Gastrocnemius medialis (tissue), 4 donors: ENCODE measurements around the gene KIDINS220.

Source experiments
- POLR2A ChIP-seq, 2 donors: fragments of 450-650 bp; IDR thresholded peaks; one replicate each; pipeline ENCODE4 v1.6.1; 2017; ENCODE audit warnings: antibody characterized with exemption in 2 of 2, mild to moderate bottlenecking in 2 of 2, moderate library complexity in 2 of 2
- TF ChIP-seq, protein P1 (sequence below), 5 experiments: fragments of 450-650 bp in 3 of 5; fragments of 200-600 bp in 2 of 5; sonication (generic) in 2 of 5; IDR thresholded peaks in 4 of 5; conservative IDR thresholded peaks in 1 of 5; 1 replicate in 4 of 5; 2 replicates in 1 of 5; pipeline ENCODE4 v1.5.1; 2016 to 2019; ENCODE audit warnings: antibody characterized with exemption in 5 of 5, mild to moderate bottlenecking in 3 of 5, moderate library complexity in 3 of 5

DNA sequence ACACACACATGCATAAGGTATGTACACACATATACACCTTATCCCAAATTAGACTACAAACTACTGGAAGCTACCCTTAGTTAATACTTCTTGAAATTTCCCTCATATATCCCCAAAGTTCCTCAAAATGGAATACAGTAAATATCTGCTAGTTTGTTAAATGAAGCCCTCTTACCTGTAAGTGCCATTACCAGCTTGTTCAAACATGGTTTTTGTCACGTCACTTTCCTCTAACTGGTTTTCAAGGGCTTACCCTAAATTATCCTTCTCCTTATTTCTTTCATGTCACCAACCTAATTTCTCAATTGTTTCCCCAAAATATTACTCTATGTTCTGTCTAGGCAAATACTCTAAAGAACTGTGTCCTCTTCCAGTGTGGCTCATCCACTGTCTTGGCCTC, 24.4 kb upstream of the KIDINS220 start:
- TF ChIP-seq, protein P1, sequence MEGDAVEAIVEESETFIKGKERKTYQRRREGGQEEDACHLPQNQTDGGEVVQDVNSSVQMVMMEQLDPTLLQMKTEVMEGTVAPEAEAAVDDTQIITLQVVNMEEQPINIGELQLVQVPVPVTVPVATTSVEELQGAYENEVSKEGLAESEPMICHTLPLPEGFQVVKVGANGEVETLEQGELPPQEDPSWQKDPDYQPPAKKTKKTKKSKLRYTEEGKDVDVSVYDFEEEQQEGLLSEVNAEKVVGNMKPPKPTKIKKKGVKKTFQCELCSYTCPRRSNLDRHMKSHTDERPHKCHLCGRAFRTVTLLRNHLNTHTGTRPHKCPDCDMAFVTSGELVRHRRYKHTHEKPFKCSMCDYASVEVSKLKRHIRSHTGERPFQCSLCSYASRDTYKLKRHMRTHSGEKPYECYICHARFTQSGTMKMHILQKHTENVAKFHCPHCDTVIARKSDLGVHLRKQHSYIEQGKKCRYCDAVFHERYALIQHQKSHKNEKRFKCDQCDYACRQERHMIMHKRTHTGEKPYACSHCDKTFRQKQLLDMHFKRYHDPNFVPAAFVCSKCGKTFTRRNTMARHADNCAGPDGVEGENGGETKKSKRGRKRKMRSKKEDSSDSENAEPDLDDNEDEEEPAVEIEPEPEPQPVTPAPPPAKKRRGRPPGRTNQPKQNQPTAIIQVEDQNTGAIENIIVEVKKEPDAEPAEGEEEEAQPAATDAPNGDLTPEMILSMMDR (IDR thresholded peaks at IDR 0.05 in 4 of 5, conservative IDR thresholded peaks at IDR 0.05 in 1 of 5): no peak
- TF ChIP-seq POLR2A (IDR thresholded peaks at IDR 0.05): no peak
